IPS-20b (cell line): ENCODE results near the gene ZNF79.

Experiments
- H3K27ac ChIP-seq: one replicate; pipeline ENCODE4 v1.5.1; 2013; ENCODE audit warnings: low read length
- H3K27me3 ChIP-seq: 2 replicates; pipeline ENCODE4 v1.6.1; 2013; ENCODE audit warnings: mild to moderate bottlenecking, low read length, inconsistent platforms; ENCODE audit not compliant: insufficient read depth
- H3K36me3 ChIP-seq: 2 replicates; pipeline ENCODE4 v1.6.1; 2013; ENCODE audit warnings: low read depth, mild to moderate bottlenecking, inconsistent platforms, low read length, moderate library complexity; ENCODE audit not compliant: insufficient read depth
- H3K4me1 ChIP-seq: 2 replicates; pipeline ENCODE4 v1.6.1; 2013; ENCODE audit warnings: mild to moderate bottlenecking, control low read depth, inconsistent platforms, low read length, moderate library complexity; ENCODE audit not compliant: insufficient read depth
- H3K4me3 ChIP-seq: 2 replicates; pipeline ENCODE4 v1.5.1; 2013; ENCODE audit warnings: mild to moderate bottlenecking, low read length, inconsistent platforms
- H3K9ac ChIP-seq: 2 replicates; pipeline ENCODE4 v1.6.1; 2013; ENCODE audit warnings: low read depth, mild to moderate bottlenecking, inconsistent platforms, low read length, moderate library complexity
- H3K9me3 ChIP-seq: 2 replicates; pipeline ENCODE4 v1.6.1; 2013; ENCODE audit warnings: mild to moderate bottlenecking, low read depth, low read length, inconsistent platforms; ENCODE audit not compliant: insufficient read depth

Gene ZNF79

DNA sequence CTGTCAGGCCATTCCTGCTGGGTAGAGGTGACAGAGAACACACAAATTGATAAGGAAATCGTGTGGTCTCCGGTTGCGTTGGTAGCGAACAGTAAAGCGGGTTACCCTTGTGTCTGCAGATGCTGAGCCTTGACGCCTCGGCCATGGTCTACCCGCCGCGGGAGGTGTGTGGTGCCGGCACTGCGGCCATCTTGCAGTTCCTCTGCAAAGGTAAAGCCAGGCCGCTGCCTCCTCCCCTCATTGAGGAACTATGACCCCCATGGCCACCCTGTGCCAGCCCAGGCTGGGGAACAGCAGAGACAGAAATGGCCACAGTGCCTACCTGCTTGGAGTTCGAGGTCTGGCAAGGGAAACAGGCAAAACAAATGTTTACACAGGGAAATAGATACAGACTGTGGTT lies 43.4 kb downstream of the ZNF79 start:
- H3K27me3 ChIP-seq = no peaks in the 10 kb centered on the region
- no peaks in the 10 kb centered on the region; the same call in 1 of the 2 replicates for H3K4me1 ChIP-seq
- H3K9ac ChIP-seq = no peak overlapping the region
- H3K36me3 ChIP-seq = peaks cover 15% of the 10 kb centered on the region
- no peak overlapping the region for H3K4me3 ChIP-seq
- H3K9me3 ChIP-seq = no peaks in the 10 kb centered on the region
- no peak overlapping the region for H3K27ac ChIP-seq

DNA sequence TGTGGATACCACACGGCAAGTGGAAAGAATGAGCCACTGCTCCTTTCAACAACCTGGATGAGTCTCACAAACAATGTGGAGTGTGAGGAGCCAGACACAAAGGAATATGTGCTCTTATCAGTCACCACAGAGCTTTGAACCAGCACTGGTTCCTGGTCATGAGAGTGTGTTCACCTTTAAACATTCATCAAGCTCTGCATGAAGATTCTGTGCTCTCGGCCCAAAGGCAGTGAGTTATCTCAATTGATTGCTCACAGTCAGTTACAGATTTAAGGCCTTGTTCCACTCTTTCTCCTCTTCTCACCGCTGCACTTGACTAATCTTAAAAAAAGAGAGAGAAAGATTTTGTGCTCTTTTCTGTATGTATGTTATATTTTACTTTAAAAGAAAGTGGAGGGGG lies 46.5 kb downstream of the ZNF79 start:
- Histone ChIP-seq H3K9ac (no peak overlapping the region), H3K4me1 (no peaks in the 10 kb centered on the region; the same call in 1 of the 2 replicates), H3K9me3 (no peaks in the 10 kb centered on the region), H3K27me3 (no peaks in the 10 kb centered on the region), H3K4me3 (no peak overlapping the region), H3K36me3 (peaks cover 14% of the 10 kb centered on the region), H3K27ac (no peak overlapping the region)

DNA sequence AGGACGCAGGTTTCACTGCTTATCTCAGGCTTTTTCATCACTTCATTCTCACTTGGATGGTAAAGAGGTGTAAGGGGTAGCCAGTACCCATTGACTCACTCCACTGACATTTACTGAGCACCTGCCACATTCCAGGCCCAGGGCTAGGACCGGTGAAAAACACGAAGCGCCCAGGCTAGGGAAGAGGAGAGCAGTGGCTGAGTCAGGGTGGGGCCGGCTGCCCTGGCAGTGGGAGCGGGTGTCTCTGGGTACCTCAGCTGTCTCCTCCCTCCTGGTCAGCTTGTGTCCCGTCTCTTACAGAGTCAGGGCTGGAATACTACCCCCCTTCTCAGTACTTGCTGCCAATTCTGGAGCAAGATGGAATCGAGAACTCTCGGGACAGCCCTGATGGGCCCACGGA lies 49.3 kb downstream of the ZNF79 start:
- Histone ChIP-seq H3K36me3 (peaks cover 18% of the 10 kb centered on the region), H3K4me3 (no peak overlapping the region), H3K27ac (no peak overlapping the region), H3K4me1 (no peaks in the 10 kb centered on the region; the same call in 1 of the 2 replicates), H3K9ac (no peak overlapping the region), H3K9me3 (no peaks in the 10 kb centered on the region), H3K27me3 (no peaks in the 10 kb centered on the region)

DNA sequence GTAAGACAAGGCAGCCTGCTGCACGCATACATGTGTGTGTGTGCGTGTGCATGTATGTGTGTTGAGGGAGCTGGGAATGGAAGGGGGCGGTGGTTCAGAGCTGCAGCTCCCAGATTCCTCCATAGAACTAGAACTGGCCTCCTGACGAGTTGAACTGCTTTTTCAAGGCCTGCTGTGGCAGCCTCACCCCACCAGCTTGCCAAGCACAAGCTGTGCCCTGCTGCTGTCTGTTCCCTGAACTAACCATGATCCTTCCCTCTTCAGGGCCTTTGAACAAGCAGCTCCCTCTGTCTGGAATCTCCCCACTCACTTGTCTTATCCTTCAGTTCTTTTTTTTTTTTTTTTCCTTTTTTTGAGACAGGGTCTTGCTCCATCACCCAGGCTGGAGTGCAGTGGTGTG lies 49.8 kb downstream of the ZNF79 start:
- Histone ChIP-seq H3K9ac (no peak overlapping the region), H3K27ac (no peak overlapping the region), H3K9me3 (no peaks in the 10 kb centered on the region), H3K4me1 (no peaks in the 10 kb centered on the region; the same call in 1 of the 2 replicates), H3K36me3 (peaks cover 21% of the 10 kb centered on the region), H3K4me3 (no peak overlapping the region), H3K27me3 (no peaks in the 10 kb centered on the region)

DNA sequence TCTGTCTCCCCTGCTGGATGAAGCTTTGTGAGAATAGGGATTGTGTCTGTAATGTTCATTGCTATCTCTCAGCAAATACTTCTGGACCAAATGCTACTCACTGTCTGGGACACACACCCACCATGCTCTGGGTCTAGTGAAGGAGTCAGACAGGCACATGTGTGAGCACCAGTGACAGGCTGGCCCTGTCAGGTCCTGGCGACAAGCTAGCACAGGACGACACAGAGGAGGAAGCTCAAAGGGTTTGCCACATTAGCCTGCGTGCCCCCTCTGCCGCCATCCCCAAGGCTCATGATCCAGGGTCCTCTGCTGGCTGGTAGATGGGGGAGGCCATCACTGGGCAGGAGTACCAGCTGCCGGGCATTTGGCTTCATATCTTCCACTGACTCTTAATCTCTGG lies 50.4 kb downstream of the ZNF79 start:
- Histone ChIP-seq H3K9me3 (no peaks in the 10 kb centered on the region), H3K4me1 (no peaks in the 10 kb centered on the region; the same call in 1 of the 2 replicates), H3K27me3 (no peaks in the 10 kb centered on the region)

DNA sequence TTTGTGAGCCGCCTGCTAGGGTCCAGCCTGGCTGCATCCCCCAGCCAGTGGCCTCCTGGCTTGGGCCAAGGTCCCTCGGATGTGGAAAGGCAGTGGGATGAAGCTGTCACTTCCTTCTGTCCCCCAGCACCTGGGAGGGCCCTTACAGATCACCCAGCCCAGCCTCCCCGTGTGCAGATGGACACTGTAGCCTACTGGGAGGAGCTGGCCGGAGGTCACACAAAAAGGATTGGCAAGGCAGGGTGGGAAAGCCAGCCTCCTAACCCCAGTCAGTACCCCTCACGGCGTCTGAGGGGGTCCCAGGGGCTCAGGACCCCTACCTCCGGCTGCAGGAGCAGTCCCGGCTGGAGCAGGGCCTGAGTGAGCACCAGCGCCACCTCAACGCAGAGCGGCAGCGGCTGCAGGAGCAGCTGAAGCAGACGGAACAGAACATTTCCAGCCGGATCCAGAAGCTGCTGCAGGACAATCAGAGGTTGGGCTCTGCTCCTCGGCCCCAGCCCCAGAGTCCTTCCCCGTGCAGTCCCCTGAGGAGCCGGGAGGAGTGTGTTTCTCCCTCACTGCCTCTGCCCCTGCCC lies 55.4 kb downstream of the ZNF79 start:
- Histone ChIP-seq H3K27me3 (no peaks in the 10 kb centered on the region), H3K4me3 (no peak overlapping the region), H3K4me1 (no peaks in the 10 kb centered on the region)

More for the DNA sequence above, 50.4 kb downstream of the ZNF79 start:
- peaks cover 26% of the 10 kb centered on the region for H3K36me3 ChIP-seq
- no peak overlapping the region for H3K4me3 ChIP-seq
- H3K9ac ChIP-seq = no peak overlapping the region
- no peak overlapping the region for H3K27ac ChIP-seq

DNA sequence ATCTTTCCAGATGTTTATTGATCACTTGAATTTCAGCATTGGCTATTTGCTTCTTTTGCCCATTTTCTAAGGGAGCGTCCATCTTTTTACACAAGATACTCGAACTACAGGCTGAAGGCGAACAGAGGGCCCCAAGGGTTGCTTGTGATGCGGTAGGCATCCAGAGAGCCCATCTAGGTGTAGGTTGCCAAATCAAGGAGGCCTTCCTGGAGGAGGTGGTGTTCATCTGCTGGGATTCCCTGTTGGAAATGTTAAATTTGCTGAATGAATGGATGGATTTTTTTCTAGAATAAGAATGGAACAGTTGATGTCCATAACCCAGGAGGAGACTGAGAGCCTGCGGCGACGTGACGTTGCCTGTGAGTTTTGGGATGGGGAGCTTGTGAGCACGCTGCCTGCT lies 58.5 kb downstream of the ZNF79 start:
- no peak overlapping the region for H3K4me3 ChIP-seq
- no peaks in the 10 kb centered on the region for H3K9me3 ChIP-seq
- peaks cover 43% of the 10 kb centered on the region for H3K36me3 ChIP-seq
- H3K4me1 ChIP-seq = no peaks in the 10 kb centered on the region
- H3K27me3 ChIP-seq = no peaks in the 10 kb centered on the region
- no peak overlapping the region for H3K9ac ChIP-seq
- no peak overlapping the region for H3K27ac ChIP-seq

More for the DNA sequence above, 55.4 kb downstream of the ZNF79 start:
- Histone ChIP-seq H3K27ac (no peak overlapping the region), H3K9me3 (no peaks in the 10 kb centered on the region), H3K36me3 (peaks cover 39% of the 10 kb centered on the region), H3K9ac (no peak overlapping the region)

DNA sequence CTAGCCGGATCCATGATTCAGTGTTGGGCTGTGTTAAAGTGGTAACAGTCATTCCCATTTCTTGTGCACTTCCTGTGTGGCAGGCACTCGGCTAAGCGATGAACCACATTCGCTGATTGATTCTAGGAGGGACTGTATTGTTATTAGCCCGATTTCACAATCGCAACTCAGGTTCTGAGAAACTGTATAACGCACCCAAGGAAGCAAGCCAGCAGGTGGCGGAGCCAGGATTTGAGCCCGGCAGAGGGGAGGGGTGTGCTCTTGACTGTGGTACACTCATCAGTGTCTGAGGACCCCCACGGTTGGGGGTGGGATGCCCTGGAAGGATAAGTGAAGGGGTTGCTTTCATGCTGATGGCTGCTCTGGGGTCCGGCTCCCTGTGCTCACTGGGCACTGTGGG lies 61.8 kb downstream of the ZNF79 start:
- no peaks in the 10 kb centered on the region for H3K27me3 ChIP-seq
- no peaks in the 10 kb centered on the region for H3K4me1 ChIP-seq
- no peaks in the 10 kb centered on the region for H3K9me3 ChIP-seq
- H3K9ac ChIP-seq = no peak overlapping the region
- no peak overlapping the region for H3K4me3 ChIP-seq
- H3K27ac ChIP-seq = no peak overlapping the region
- peaks cover 26% of the 10 kb centered on the region for H3K36me3 ChIP-seq

DNA sequence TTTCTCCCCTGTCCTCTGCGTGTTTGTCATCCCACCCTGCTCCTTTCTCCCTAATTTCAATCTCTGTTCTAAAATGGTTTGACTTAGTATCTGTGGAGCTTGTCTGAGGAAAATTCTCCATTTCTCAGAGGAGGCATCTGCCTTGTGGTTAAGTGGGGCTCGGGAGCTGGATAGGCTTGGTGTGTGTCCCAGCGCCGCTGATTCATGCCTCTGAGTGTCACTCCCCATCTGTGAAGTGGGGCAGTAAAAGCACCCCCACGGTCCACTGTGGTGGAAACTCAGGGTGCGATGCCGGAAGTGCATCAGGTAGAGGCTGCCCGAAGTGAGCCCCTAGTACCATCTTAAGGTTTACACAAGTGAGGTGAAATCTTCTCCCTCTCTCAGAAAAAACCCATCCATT lies 64.8 kb downstream of the ZNF79 start:
- H3K9ac ChIP-seq = no peak overlapping the region
- no peaks in the 10 kb centered on the region for H3K4me1 ChIP-seq
- no peaks in the 10 kb centered on the region for H3K9me3 ChIP-seq
- peaks cover 34% of the 10 kb centered on the region for H3K36me3 ChIP-seq
- H3K4me3 ChIP-seq = no peak overlapping the region
- no peak overlapping the region for H3K27ac ChIP-seq
- H3K27me3 ChIP-seq = no peaks in the 10 kb centered on the region

DNA sequence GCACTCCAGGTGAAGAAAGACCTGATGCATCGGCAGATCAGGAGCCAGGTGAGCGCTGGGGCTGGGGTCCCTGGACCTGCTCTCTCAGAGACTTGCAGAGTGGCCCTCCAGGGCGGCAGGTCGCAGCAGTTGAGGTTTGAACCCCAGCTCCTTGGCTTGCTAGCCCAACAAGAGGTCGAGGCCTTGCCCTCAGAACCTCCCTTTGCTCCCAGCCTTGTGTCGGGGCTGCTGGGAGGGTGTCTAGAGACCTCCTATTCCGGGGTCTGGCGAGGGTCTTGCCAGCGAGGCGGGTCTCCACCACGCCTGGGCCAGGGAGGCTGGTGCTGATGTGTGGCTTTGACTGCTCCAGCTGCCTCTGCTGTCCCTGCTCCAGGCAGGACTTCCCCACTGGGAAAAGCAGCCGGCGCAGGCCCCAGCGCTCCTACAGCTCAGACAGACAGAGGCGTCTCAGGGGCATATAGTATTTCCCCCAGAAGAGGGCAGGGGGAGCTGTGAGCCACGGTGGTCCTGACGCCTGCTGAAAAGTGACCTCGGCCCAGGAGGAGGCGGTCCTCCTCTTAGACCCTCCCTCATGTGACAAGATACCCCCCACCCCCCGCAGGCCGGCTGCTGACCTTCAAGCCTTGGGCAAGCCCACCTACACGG lies 65.4 kb downstream of the ZNF79 start:
- H3K9me3 ChIP-seq = no peaks in the 10 kb centered on the region
- no peak overlapping the region for H3K4me3 ChIP-seq
- H3K4me1 ChIP-seq = no peaks in the 10 kb centered on the region
- no peak overlapping the region for H3K27ac ChIP-seq
- no peak overlapping the region for H3K9ac ChIP-seq
- peaks cover 39% of the 10 kb centered on the region for H3K36me3 ChIP-seq
- H3K27me3 ChIP-seq = no peaks in the 10 kb centered on the region

DNA sequence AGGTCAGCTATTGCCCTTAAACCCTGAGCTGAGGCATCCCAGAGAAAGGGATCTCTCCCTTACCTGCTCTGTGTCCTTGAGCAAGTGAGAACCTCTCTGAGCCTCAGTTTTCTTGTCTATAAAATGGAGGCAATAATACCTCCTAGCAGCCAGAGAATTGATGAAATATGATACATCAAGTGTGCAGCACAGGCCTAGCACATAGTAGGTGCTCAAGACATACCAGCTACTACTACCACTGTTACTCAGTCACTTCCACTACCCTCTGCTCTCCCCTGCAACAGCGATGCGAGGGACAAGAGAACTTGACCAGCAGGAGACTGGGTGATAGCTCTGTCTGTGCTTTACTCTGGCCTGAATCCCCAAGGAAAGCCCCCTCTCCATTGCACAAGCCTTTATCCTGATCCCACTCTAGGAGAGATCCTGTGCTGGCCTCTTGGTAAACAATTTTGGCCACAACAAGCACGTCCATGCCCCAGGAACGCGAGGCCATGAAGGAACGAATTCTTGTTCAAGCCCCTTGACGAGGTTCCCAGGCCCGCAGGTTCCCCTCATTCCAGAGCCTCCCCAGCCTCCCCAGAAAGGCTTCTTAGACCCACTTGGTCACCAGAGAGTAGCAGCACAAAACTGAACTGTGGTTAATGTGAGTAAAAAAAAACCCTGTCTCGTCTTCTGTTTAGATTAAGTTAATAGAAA lies 66.5 kb downstream of the ZNF79 start:
- H3K27ac ChIP-seq = no peak overlapping the region
- H3K9me3 ChIP-seq = no peaks in the 10 kb centered on the region
- no peaks in the 10 kb centered on the region for H3K4me1 ChIP-seq
- no peak overlapping the region for H3K4me3 ChIP-seq
- H3K9ac ChIP-seq = no peak overlapping the region
- H3K27me3 ChIP-seq = no peaks in the 10 kb centered on the region
- H3K36me3 ChIP-seq = peaks cover 40% of the 10 kb centered on the region

DNA sequence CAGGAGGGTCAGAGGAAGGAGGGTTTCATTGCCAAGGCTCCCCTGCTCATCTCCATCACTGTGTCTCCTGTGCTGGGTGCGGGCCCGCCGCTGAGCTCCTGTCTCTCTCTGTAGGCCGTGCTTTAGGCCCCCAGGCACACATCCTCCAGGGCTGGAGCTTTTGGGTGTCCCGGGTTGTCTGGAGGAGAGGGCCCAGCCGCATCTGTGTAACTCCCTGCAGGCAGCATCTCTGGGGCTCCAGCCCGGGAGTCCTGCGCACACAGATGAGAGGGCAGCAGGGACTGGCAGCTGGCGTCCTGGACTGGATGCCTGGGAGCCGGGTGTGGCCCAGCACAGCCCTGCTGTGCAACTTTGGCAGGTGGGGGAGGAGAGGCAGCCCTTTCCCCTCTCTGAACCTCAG lies 67.3 kb downstream of the ZNF79 start:
- no peaks in the 10 kb centered on the region for H3K27me3 ChIP-seq
- no peak overlapping the region for H3K9ac ChIP-seq
- peaks cover 43% of the 10 kb centered on the region for H3K36me3 ChIP-seq
- H3K4me1 ChIP-seq = no peaks in the 10 kb centered on the region
- no peak overlapping the region for H3K4me3 ChIP-seq
- no peak overlapping the region for H3K27ac ChIP-seq
- no peaks in the 10 kb centered on the region for H3K9me3 ChIP-seq
